H1 (cell line): Measurements from ENCODE around the gene MXD1. TPM values are rescaled to one million over a fixed set of nuclear protein-coding genes. Genes with fewer than 3 reads are reported as not detected.

ENCODE experiments used
- CTCF ChIA-PET: fragments of 300-600 bp; sonication (Branson Sonifier 250); formaldehyde crosslinking; loops from one replicate; lab custom pipeline; 2021; ENCODE audit not compliant: partially characterized antibody; lab: Charles Lee
- POLR2A ChIA-PET: fragments of 300-600 bp; sonication (Branson Sonifier 250); formaldehyde crosslinking; loops from one replicate; lab custom pipeline; 2021; ENCODE audit warnings: inconsistent platforms; ENCODE audit not compliant: partially characterized antibody; lab: Charles Lee
- DNase-seq, 2 experiments: peaks; one replicate each; pipeline versions ENCODE4 v3.0.0 to v3.0.0-alpha.2; 2010 to 2022; ENCODE audit warnings: low spot score in 2 of 2, low read depth in 1 of 2, mixed read lengths in 1 of 2
- FAIRE-seq: peaks from 2 replicates; lab custom pipeline; 2011; peaks lifted over from hg19 to GRCh38; lab: Jason Lieb, UNC
- H2AFZ ChIP-seq: 2 replicates; pipeline ENCODE4 v1.8.1; 2012; ENCODE audit warnings: low read length, inconsistent platforms
- H2AK5ac ChIP-seq: 2 replicates; pipeline ENCODE4 v1.6.1; 2013; ENCODE audit warnings: low read depth, low read length
- H2BK120ac ChIP-seq: replicated peaks from 2 replicates; pipeline ENCODE3; 2013; ENCODE audit warnings: low read depth, low read length, inconsistent platforms
- H2BK12ac ChIP-seq: 2 replicates; pipeline ENCODE4 v1.6.1; 2013; ENCODE audit warnings: low read depth, low read length
- H2BK15ac ChIP-seq: 2 replicates; pipeline ENCODE4 v1.6.1; 2013; ENCODE audit warnings: low read length
- H2BK20ac ChIP-seq: 2 replicates; pipeline ENCODE4 v1.6.1; 2013; ENCODE audit warnings: low read length
- H2BK5ac ChIP-seq: 2 replicates; pipeline ENCODE4 v1.6.1; 2013; ENCODE audit warnings: low read depth, low read length
- H3K14ac ChIP-seq: 2 replicates; pipeline ENCODE4 v1.6.1; 2013; ENCODE audit warnings: inconsistent platforms; ENCODE audit not compliant: insufficient read length
- H3K18ac ChIP-seq: 2 replicates; pipeline ENCODE4 v1.6.1; 2013; ENCODE audit warnings: low read length; ENCODE audit errors: extremely low read depth
- H3K23ac ChIP-seq: 2 replicates; pipeline ENCODE4 v1.6.1; 2013; ENCODE audit warnings: inconsistent platforms; ENCODE audit not compliant: insufficient read length
- H3K23me2 ChIP-seq: 2 replicates; pipeline ENCODE4 v1.6.1; 2013; ENCODE audit warnings: low read depth, low read length
- H3K27ac ChIP-seq: 2 replicates; pipeline ENCODE4 v1.6.1; 2011; ENCODE audit warnings: low read depth, low read length, inconsistent platforms
- H3K27me3 ChIP-seq, 4 experiments: replicated peaks in 1 of 4; 1 replicate in 1 of 4; 2 replicates in 3 of 4; pipeline versions ENCODE4 v1.6.1 to v1.8.1; 2011 to 2013; ENCODE audit warnings: low read length in 3 of 4, mild to moderate bottlenecking in 3 of 4, inconsistent platforms in 2 of 4, mixed read lengths in 2 of 4, moderate library complexity in 1 of 4; ENCODE audit not compliant: control insufficient read depth in 3 of 4, insufficient read depth in 3 of 4; ENCODE audit errors: extremely low read depth in 1 of 4
- H3K36me3 ChIP-seq, 4 experiments: 2 replicates each; pipeline versions ENCODE4 v1.6.1 to v1.8.1; 2011 to 2013; ENCODE audit warnings: mild to moderate bottlenecking in 4 of 4, low read length in 3 of 4, moderate library complexity in 2 of 4, control low read depth in 1 of 4, inconsistent platforms in 1 of 4; ENCODE audit not compliant: insufficient read depth in 4 of 4, control insufficient read depth in 2 of 4
- H3K4ac ChIP-seq: replicated peaks from 2 replicates; pipeline ENCODE3; 2013; ENCODE audit warnings: low read length, low read depth, mixed read lengths, inconsistent platforms; ENCODE audit not compliant: insufficient read length
- H3K4me1 ChIP-seq, 4 experiments: replicated peaks in 1 of 4; 1 replicate in 1 of 4; 2 replicates in 3 of 4; pipeline versions ENCODE4 v1.6.1 to v1.8.1; 2011 to 2013; ENCODE audit warnings: low read length in 3 of 4, inconsistent platforms in 2 of 4, mixed read lengths in 1 of 4; ENCODE audit not compliant: insufficient read depth in 4 of 4, control insufficient read depth in 3 of 4
- H3K4me2 ChIP-seq, 2 experiments: 2 replicates each; pipeline versions ENCODE4 v1.6.1 to v1.8.1; 2011 to 2013; ENCODE audit warnings: low read depth in 2 of 2, low read length in 2 of 2, control low read depth in 1 of 2, inconsistent platforms in 1 of 2, mild to moderate bottlenecking in 1 of 2; ENCODE audit not compliant: insufficient read depth in 1 of 2
- H3K4me3 ChIP-seq, 4 experiments: fragments of 200-600, 300-600 bp in 1 of 4; sonication (generic), shearing (Covaris generic), sonication (Bioruptor Twin) in 1 of 4; 2 replicates each; pipeline versions ENCODE4 v1.5.1 to v1.8.1; 2011 to 2016; ENCODE audit warnings: low read length in 4 of 4, low read depth in 3 of 4, control low read depth in 2 of 4, inconsistent platforms in 2 of 4, mild to moderate bottlenecking in 2 of 4, mixed read lengths in 1 of 4, moderate library complexity in 1 of 4; ENCODE audit not compliant: insufficient read depth in 2 of 4; ENCODE audit errors: extremely low read depth in 1 of 4
- H3K56ac ChIP-seq: replicated peaks from 2 replicates; pipeline ENCODE3; 2013; ENCODE audit warnings: low read depth, mild to moderate bottlenecking, mixed read lengths, low read length, inconsistent platforms; ENCODE audit not compliant: insufficient read length
- H3K79me1 ChIP-seq: 2 replicates; pipeline ENCODE4 v1.6.1; 2013; ENCODE audit warnings: low read depth, low read length, control low read depth
- H3K79me2 ChIP-seq, 2 experiments: 2 replicates each; pipeline versions ENCODE4 v1.6.1 to v1.8.1; 2012 to 2013; ENCODE audit warnings: low read length in 2 of 2, mild to moderate bottlenecking in 2 of 2, inconsistent platforms in 1 of 2; ENCODE audit not compliant: insufficient read depth in 2 of 2, control insufficient read depth in 1 of 2
- H3K9ac ChIP-seq, 4 experiments: replicated peaks in 1 of 4; 1 replicate in 1 of 4; 2 replicates in 3 of 4; pipeline versions ENCODE4 v1.6.1 to v1.8.1; 2011 to 2013; ENCODE audit warnings: low read depth in 3 of 4, low read length in 3 of 4, control low read depth in 2 of 4, mild to moderate bottlenecking in 2 of 4, moderate library complexity in 2 of 4, inconsistent platforms in 1 of 4; ENCODE audit errors: extremely low read depth in 1 of 4
- H3K9me3 ChIP-seq, 2 experiments: 2 replicates each; pipeline versions ENCODE4 v1.6.1 to v1.8.1; 2012 to 2013; ENCODE audit warnings: mild to moderate bottlenecking in 2 of 2, moderate library complexity in 2 of 2, control low read depth in 1 of 2, inconsistent platforms in 1 of 2, low read depth in 1 of 2, low read length in 1 of 2, mixed read lengths in 1 of 2; ENCODE audit not compliant: insufficient read depth in 2 of 2
- H4K20me1 ChIP-seq, 2 experiments: replicated peaks in 1 of 2; 2 replicates each; pipeline versions ENCODE3 to v1.8.1; 2011 to 2013; ENCODE audit warnings: inconsistent platforms in 2 of 2, low read length in 2 of 2, mild to moderate bottlenecking in 1 of 2; ENCODE audit not compliant: insufficient read depth in 2 of 2, control insufficient read depth in 1 of 2
- H4K5ac ChIP-seq: 2 replicates; pipeline ENCODE4 v1.6.1; 2013; ENCODE audit warnings: low read length, low read depth, mixed read lengths, inconsistent platforms; ENCODE audit not compliant: insufficient read length
- H4K8ac ChIP-seq: 2 replicates; pipeline ENCODE4 v1.8.0; 2013; ENCODE audit warnings: mild to moderate bottlenecking, moderate library complexity, low read length, inconsistent platforms; ENCODE audit not compliant: insufficient read depth; ENCODE audit errors: extremely low read depth
- H4K91ac ChIP-seq: replicated peaks from 2 replicates; pipeline ENCODE3; 2013; ENCODE audit warnings: low read length, mixed read lengths, inconsistent platforms; ENCODE audit not compliant: insufficient read length
- ASH2L ChIP-seq: fragments of 200-600, 300-600 bp; sonication (generic); IDR thresholded peaks from one replicate; pipeline ENCODE4 v1.7.1; 2017; ENCODE audit warnings: low read length
- CBX8 ChIP-seq: fragments of 300-800, 300-1000 bp; sonication (generic); IDR thresholded peaks from 2 replicates; pipeline ENCODE4 v1.7.1; 2016; ENCODE audit warnings: low read depth, low read length, borderline replicate concordance
- CEBPB ChIP-seq: IDR thresholded peaks from 2 replicates; pipeline ENCODE4 v1.6.1; 2012; ENCODE audit warnings: low read depth, low read length
- CHD2 ChIP-seq: IDR thresholded peaks from 2 replicates; pipeline ENCODE4 v1.6.1; 2012; ENCODE audit warnings: low read length, improper control_type of control experiment
- CREB1 ChIP-seq: IDR thresholded peaks from 2 replicates; pipeline ENCODE4 v1.6.1; 2012; ENCODE audit warnings: inconsistent platforms
- EP300 ChIP-seq, 2 experiments: IDR thresholded peaks; 1 replicate in 1 of 2; 2 replicates in 1 of 2; pipeline ENCODE4 v1.6.1; 2011 to 2012; ENCODE audit warnings: low read depth in 2 of 2, low read length in 2 of 2, mild to moderate bottlenecking in 2 of 2, borderline replicate concordance in 1 of 2, inconsistent platforms in 1 of 2, moderate library complexity in 1 of 2
- EZH2 ChIP-seq: fragments of 200-600 bp; sonication (generic); IDR thresholded peaks from 2 replicates; pipeline ENCODE4 v1.7.1; 2012; ENCODE audit warnings: low read depth, mild to moderate bottlenecking, moderate library complexity, low read length, inconsistent platforms; ENCODE audit not compliant: severe bottlenecking
- RBBP5 ChIP-seq: IDR thresholded peaks from 2 replicates; pipeline ENCODE4 v1.7.1; 2012; ENCODE audit warnings: low read depth, mild to moderate bottlenecking, inconsistent platforms, low read length, moderate library complexity, borderline replicate concordance
- RNF2 ChIP-seq: fragments of 200-900, 300-1000 bp; sonication (generic); IDR thresholded peaks from 2 replicates; pipeline ENCODE4 v1.7.1; 2016; ENCODE audit warnings: borderline replicate concordance, low read depth, mild to moderate bottlenecking, antibody characterized with exemption, low read length; ENCODE audit not compliant: poor library complexity, severe bottlenecking; ENCODE audit errors: missing control alignments
- SAP30 ChIP-seq: fragments of 300-600 bp; sonication (generic); IDR thresholded peaks from 2 replicates; pipeline ENCODE4 v1.7.1; 2012; ENCODE audit warnings: low read length, moderate library complexity, mild to moderate bottlenecking, inconsistent platforms; ENCODE audit not compliant: insufficient read depth, insufficient replicate concordance
- SUZ12 ChIP-seq: fragments of 200-600 bp; sonication (generic); IDR thresholded peaks from 2 replicates; pipeline ENCODE4 v1.6.1; 2012; ENCODE audit warnings: mild to moderate bottlenecking, inconsistent platforms, low read length, moderate library complexity, mixed read lengths
- TAF7 ChIP-seq: optimal IDR thresholded peaks from 2 replicates; pipeline ENCODE3; 2011; ENCODE audit warnings: low read depth, mild to moderate bottlenecking, inconsistent platforms, low read length, moderate library complexity, borderline replicate concordance
- YY1 ChIP-seq: IDR thresholded peaks from 2 replicates; pipeline ENCODE4 v1.6.1; 2011; ENCODE audit warnings: low read depth, mild to moderate bottlenecking, low read length
- WGBS, 2 experiments: shearing (Covaris generic) in 1 of 2; methylation state at CpG; one replicate each; pipeline versions ENCODE4 v1.1.6 to v1.1.7; 2013 to 2015; ENCODE audit warnings: low lambda C conversion rate in 2 of 2, mixed read lengths in 2 of 2, inconsistent platforms in 1 of 2, low coverage in 1 of 2, missing lambda C conversion rate in 1 of 2; ENCODE audit not compliant: insufficient replicate concordance in 2 of 2, insufficient coverage in 1 of 2, insufficient read length in 1 of 2; ENCODE audit errors: extremely low coverage in 1 of 2, missing lambda C conversion rate in 1 of 2; 5-methylcytosine and 5-hydroxymethylcytosine counted together
- polyA plus RNA-seq, 7 experiments: library from polyadenylated mRNA; depleted of rRNA in 3 of 7; stranded (reverse) in 5 of 7; unstranded in 2 of 7; fragments of >200 nt in 5 of 7; fragments of 200-250 nt in 2 of 7; gene quantifications; 1 replicate in 5 of 7; 2 replicates in 1 of 7; 4 replicates in 1 of 7; pipeline versions ENCODE4 v1.2.1 to v1.2.3, GENCODE V29; 2011 to 2013; ENCODE audit warnings: missing spikeins in 2 of 7, mixed read lengths in 2 of 7
- total RNA-seq: library from RNA; stranded (reverse); fragmentation: NEBNext Ultra II Directional; extraction: Animal tissue kit (Norgen Biotek cat#: 25700); gene quantifications from 2 replicates; pipeline ENCODE4 v1.2.1, GENCODE V29; 2021

MXD1 gene
- total and polyA plus RNA-seq, 2 of the 8 experiments (the other 6 are each of a cell fraction or from before 2014, with no cell fraction given) = 1.6 to 2.6 TPM

DNA sequence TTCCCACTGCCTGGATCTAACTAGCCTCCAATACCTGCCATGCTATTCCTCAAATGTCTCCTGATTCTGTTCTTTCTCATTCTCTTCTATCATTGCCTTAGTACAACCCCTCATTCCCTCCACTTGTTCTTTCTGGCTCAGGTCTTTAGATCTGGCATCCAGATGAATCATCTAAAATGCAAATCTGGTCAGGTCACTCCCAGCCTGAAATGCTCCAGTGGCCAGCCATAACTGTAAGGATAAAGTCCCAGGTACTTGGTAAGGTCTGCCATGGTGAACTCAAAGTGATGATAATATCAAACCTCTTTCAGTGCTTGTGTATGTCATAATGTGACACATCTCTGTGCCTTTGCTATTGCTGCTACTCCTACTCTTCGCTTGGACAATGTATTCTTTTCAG, 24.0 kb upstream of the MXD1 start:
- POLR2A ChIA-PET = interaction anchor here (1.3 kb wide), 1 partner anchor 24 kb away, joined by 4 read pairs; the partner anchor contains the start of gene MXD1
- H4K91ac ChIP-seq = no peak overlapping the region
- no peak for TF ChIP-seq EZH2
- TF ChIP-seq TAF7 = no peak
- no peak for TF ChIP-seq CBX8
- no peak for TF ChIP-seq SUZ12
- TF ChIP-seq CREB1 = no peak
- TF ChIP-seq RNF2 = no peak
- no peak for TF ChIP-seq YY1
- TF ChIP-seq SAP30 = no peak
- no peak for TF ChIP-seq CEBPB
- no peak for TF ChIP-seq ASH2L
- TF ChIP-seq RBBP5 = no peak
- no peak for TF ChIP-seq EP300 (IDR thresholded peaks at IDR 0.05; ENCODE audit: borderline replicate concordance in 1 of 2, low read depth in 2 of 2, low read length in 2 of 2)
- no peak for TF ChIP-seq CHD2

More for the DNA sequence above, 24.0 kb upstream of the MXD1 start:
- Histone ChIP-seq H3K27ac (no peak overlapping the region), H3K14ac (no peak overlapping the region), H3K79me2 (peaks cover 0 to 16% of the 10 kb centered on the region in 2 experiments; a peak in 2 of 4 replicates), H3K36me3 (peaks cover 0 to under 1% (median 0%) of the 10 kb centered on the region in 4 experiments; a peak in 2 of 8 replicates), H3K23ac (no peak overlapping the region), H3K4me1 (no peaks in the 10 kb centered on the region), H3K56ac (no peak overlapping the region), H2AK5ac (no peak overlapping the region), H3K18ac (no peak overlapping the region), H2BK5ac (no peak overlapping the region), H3K4ac (no peak overlapping the region), H3K9me3 (no peaks in the 10 kb centered on the region), H3K79me1 (no peaks in the 10 kb centered on the region; the same call in 1 of the 2 replicates), H3K4me2 (no peak overlapping the region), H4K8ac (no peak overlapping the region), H2BK12ac (no peak overlapping the region), H2BK120ac (no peak overlapping the region), H4K20me1 (no peaks in the 10 kb centered on the region), H4K5ac (no peak overlapping the region), H3K27me3 (peaks cover 0 to 1% (median 0%) of the 10 kb centered on the region in 4 experiments; a peak in 1 of 7 replicates), H3K9ac (no peak overlapping the region; a peak in 1 of 7 replicates), H2AFZ (no peak overlapping the region), H3K4me3 (no peak overlapping the region), H2BK20ac (no peak overlapping the region), H2BK15ac (no peak overlapping the region), H3K23me2 (no peaks in the 10 kb centered on the region; the same call in 1 of the 2 replicates)
- DNase-seq (no peak), FAIRE-seq (no peak)
- 90% methylated on average over 1 of the region's 1 CpG; no CpG with 5 or more reads in 1 of the 2 experiments for WGBS, 2 experiments
- CTCF ChIA-PET = interaction anchor here (1.0 to 1.1 kb wide), 2 partner anchors 23 to 166 kb away, joined by 3 read pairs; no protein-coding TSS in a partner anchor
